HepG2 (cell line): ENCODE measurements around the gene NSUN5. TPM values are rescaled to one million over a fixed set of nuclear protein-coding genes. Genes with fewer than 3 reads are reported as not detected.

Experiments
- CCDC6 ChIP-seq: sonication (generic); formaldehyde crosslinking; IDR thresholded peaks from 2 replicates; pipeline ENCODE4 v1.8.1; 2022; ENCODE audit warnings: mild to moderate bottlenecking, missing genetic modification reagents, moderate library complexity
- EP300 ChIP-seq, 3 experiments: sonication (generic) in 1 of 3; formaldehyde crosslinking in 1 of 3; IDR thresholded peaks; 2 replicates each; pipeline versions ENCODE4 v1.5.1 to v1.6.1; 2011 to 2020; ENCODE audit warnings: low read depth in 2 of 3, low read length in 2 of 3, borderline replicate concordance in 1 of 3, improper control_type of control experiment in 1 of 3, mild to moderate bottlenecking in 1 of 3, missing genetic modification reagents in 1 of 3, moderate library complexity in 1 of 3
- FOXP4 ChIP-seq: sonication (generic); formaldehyde crosslinking; IDR thresholded peaks from 2 replicates; pipeline ENCODE4 v1.4.0; 2020; ENCODE audit warnings: missing genetic modification reagents
- GLMP ChIP-seq: sonication (generic); formaldehyde crosslinking; IDR thresholded peaks from 2 replicates; pipeline ENCODE4 v1.9.0; 2021; ENCODE audit warnings: missing genetic modification reagents, mild to moderate bottlenecking, borderline replicate concordance
- HOMEZ ChIP-seq: IDR thresholded peaks from 2 replicates; pipeline ENCODE4 v1.6.1; 2016; ENCODE audit warnings: low read depth
- IRF1 ChIP-seq: sonication (generic); formaldehyde crosslinking; IDR thresholded peaks from 2 replicates; pipeline ENCODE4 v1.4.0; 2020; ENCODE audit warnings: low read depth, mild to moderate bottlenecking, missing genetic modification reagents
- KDM5A ChIP-seq: fragments of 200-600 bp; sonication (generic); IDR thresholded peaks from 2 replicates; pipeline ENCODE4 v1.7.0; 2018; ENCODE audit warnings: antibody characterized with exemption, mild to moderate bottlenecking, low read length, borderline replicate concordance
- MED8 ChIP-seq: sonication (generic); formaldehyde crosslinking; IDR thresholded peaks from 2 replicates; pipeline ENCODE4 v1.8.1; 2023; ENCODE audit warnings: mild to moderate bottlenecking, missing genetic modification reagents; ENCODE audit not compliant: insufficient replicate concordance
- NR2F6 ChIP-seq, 2 experiments: IDR thresholded peaks; 2 replicates each; pipeline ENCODE4 v1.6.1; 2016; ENCODE audit warnings: antibody characterized with exemption in 1 of 2, mild to moderate bottlenecking in 1 of 2
- NRL ChIP-seq: sonication (generic); formaldehyde crosslinking; IDR thresholded peaks from 2 replicates; pipeline ENCODE4 v1.5.0; 2020; ENCODE audit warnings: missing genetic modification reagents, mild to moderate bottlenecking, moderate library complexity, borderline replicate concordance
- PAXIP1 ChIP-seq: sonication (generic); formaldehyde crosslinking; conservative IDR thresholded peaks from 2 replicates; pipeline ENCODE4 v1.4.0; 2020; ENCODE audit warnings: mild to moderate bottlenecking, missing genetic modification reagents, moderate library complexity
- PBX3 ChIP-seq: sonication (generic); formaldehyde crosslinking; IDR thresholded peaks from 2 replicates; pipeline ENCODE4 v1.8.1; 2023; ENCODE audit warnings: missing genetic modification reagents, inconsistent platforms, borderline replicate concordance
- RARG ChIP-seq: sonication (generic); formaldehyde crosslinking; IDR thresholded peaks from 2 replicates; pipeline ENCODE4 v1.4.0; 2020; ENCODE audit warnings: low read depth, mild to moderate bottlenecking, missing genetic modification reagents
- RFXANK ChIP-seq: IDR thresholded peaks from 2 replicates; pipeline ENCODE4 v1.6.1; 2016
- TEAD3 ChIP-seq: optimal IDR thresholded peaks from 2 replicates; pipeline ENCODE3; 2016; ENCODE audit warnings: borderline replicate concordance
- XRCC5 ChIP-seq: fragments of 200-400 bp; formaldehyde crosslinking; optimal IDR thresholded peaks from 2 replicates; pipeline ENCODE3; 2017; ENCODE audit warnings: mild to moderate bottlenecking, low read length
- ZEB1 ChIP-seq: IDR thresholded peaks from 2 replicates; pipeline ENCODE4 v1.6.1; 2012; ENCODE audit warnings: mild to moderate bottlenecking, low read depth, inconsistent platforms; ENCODE audit not compliant: insufficient replicate concordance
- ZIK1 ChIP-seq: sonication (generic); formaldehyde crosslinking; IDR thresholded peaks from 2 replicates; pipeline ENCODE4 v1.5.0; 2020; ENCODE audit warnings: mild to moderate bottlenecking, low read depth, missing genetic modification reagents, borderline replicate concordance
- ZNF773 ChIP-seq: sonication (generic); formaldehyde crosslinking; IDR thresholded peaks from 2 replicates; pipeline ENCODE4 v1.4.0; 2020; ENCODE audit warnings: missing genetic modification reagents, borderline replicate concordance
- polyA plus RNA-seq, 8 experiments: library from polyadenylated mRNA; depleted of rRNA in 3 of 8; stranded (reverse) in 7 of 8; unstranded in 1 of 8; fragments of >200 nt; fragmentation: Illumina TruSeq in 4 of 8; extraction: Trizol in 4 of 8; gene quantifications; 2 replicates each; pipeline versions ENCODE4 v1.2.1 to v1.2.3, GENCODE V29; 2011 to 2016; ENCODE audit warnings: low read depth in 4 of 8, missing spikeins in 1 of 8, mixed read lengths in 1 of 8; ENCODE audit not compliant: insufficient read depth in 1 of 8
- total RNA-seq, 5 experiments: library from RNA; depleted of rRNA; stranded (reverse); fragments of >200 nt; fragmentation: Illumina TruSeq; extraction: Trizol; gene quantifications; 2 replicates each; pipeline ENCODE4 v1.2.3, GENCODE V29; 2016; ENCODE audit warnings: low read depth in 1 of 5

NSUN5 gene
- total and polyA plus RNA-seq, 2 of the 13 experiments (the other 11 are each of a cell fraction or from before 2014, with no cell fraction given) = 19.9 to 35.8 TPM

GRCh38 chr7:73345538-73345937 is 36.9 kb upstream of the NSUN5 start (continued):
- TF ChIP-seq IRF1 = no peak
- no peak for TF ChIP-seq XRCC5
- TF ChIP-seq ZIK1 (CRISPR knock-in tag) = no peak
- peak; percentile 21; the same call in 1 of the 2 replicates for TF ChIP-seq FOXP4 (CRISPR knock-in tag)
- no peak for TF ChIP-seq RFXANK
- peak; percentile 73 for TF ChIP-seq PAXIP1
- peak; percentile 70 for TF ChIP-seq NR2F6 (IDR thresholded peaks at IDR 0.05)
- TF ChIP-seq NR2F6 (CRISPR knock-in tag; IDR thresholded peaks at IDR 0.05) = peak; percentile 61; the same call in 1 of the 2 replicates
- TF ChIP-seq ZNF773 (CRISPR knock-in tag) = no peak
- TF ChIP-seq MED8 = no peak
- no peak for TF ChIP-seq TEAD3 (CRISPR knock-in tag)
- no peak for TF ChIP-seq RARG
- no peak for TF ChIP-seq NRL
- TF ChIP-seq KDM5A = no peak
- TF ChIP-seq EP300 (IDR thresholded peaks at IDR 0.05; ENCODE audit: low read depth in 2 of 2, low read length in 2 of 2) = peak in 1 of 2 experiments; percentile 54; a peak in 1 of 4 replicates
- no peak for TF ChIP-seq EP300 (CRISPR knock-in tag; IDR thresholded peaks at IDR 0.05; ENCODE audit: borderline replicate concordance)
- peak; percentile 51 for TF ChIP-seq ZEB1
- TF ChIP-seq HOMEZ (CRISPR knock-in tag) = no peak
- no peak for TF ChIP-seq GLMP (CRISPR knock-in tag)
- no peak for TF ChIP-seq PBX3 (CRISPR knock-in tag)
- no peak for TF ChIP-seq CCDC6
